ENCODE data around the gene CDCA5.

CDCA5 gene

GRCh38 chr11:65107751-65108468, 24.1 kb upstream of the CDCA5 start:
- no peaks in the 10 kb centered on the region for H3K27me3 Mint-ChIP-seq (ENCODE audit: low read depth)
- peaks cover 10% of the 10 kb centered on the region for H3K36me3 Mint-ChIP-seq (ENCODE audit: low read depth)
- H3K27ac Mint-ChIP-seq = no peak overlapping the region
- no peak for TF ChIP-seq CTCF (IDR thresholded peaks at IDR 0.05; ENCODE audit: unreplicated experiment in 3 of 3)
- no peaks in the 10 kb centered on the region for H3K4me1 Mint-ChIP-seq
- H3K9me3 Mint-ChIP-seq = no peaks in the 10 kb centered on the region
- H3K4me3 Mint-ChIP-seq = no peak overlapping the region

GRCh38 chr11:65107078-65107477, 23.2 kb upstream of the CDCA5 start:
- no peaks in the 10 kb centered on the region for H3K4me1 Mint-ChIP-seq
- H3K27ac Mint-ChIP-seq = no peak overlapping the region
- peaks cover 10% of the 10 kb centered on the region for H3K36me3 Mint-ChIP-seq (ENCODE audit: low read depth)

GRCh38 chr11:65104628-65105027, 20.8 kb upstream of the CDCA5 start:
- Mint-ChIP-seq H3K4me3 (no peak overlapping the region), H3K27me3 (ENCODE audit: low read depth) (no peaks in the 10 kb centered on the region), H3K9me3 (no peaks in the 10 kb centered on the region), H3K27ac (no peak overlapping the region), H3K4me1 (no peaks in the 10 kb centered on the region), H3K36me3 (ENCODE audit: low read depth) (peaks cover 10% of the 10 kb centered on the region)
- TF ChIP-seq CTCF (IDR thresholded peaks at IDR 0.05; ENCODE audit: unreplicated experiment in 3 of 3) = no peak

More at GRCh38 chr11:65107078-65107477, 23.2 kb upstream of the CDCA5 start:
- no peak for TF ChIP-seq CTCF (IDR thresholded peaks at IDR 0.05; ENCODE audit: unreplicated experiment in 3 of 3)
- Mint-ChIP-seq H3K27me3 (ENCODE audit: low read depth) (no peaks in the 10 kb centered on the region), H3K9me3 (no peaks in the 10 kb centered on the region), H3K4me3 (no peak overlapping the region)

- Mint-ChIP-seq H3K27ac (no peak overlapping the region), H3K27me3 (ENCODE audit: low read depth) (no peaks in the 10 kb centered on the region), H3K4me3 (no peak overlapping the region), H3K4me1 (peaks cover 5% of the 10 kb centered on the region), H3K9me3 (no peaks in the 10 kb centered on the region), H3K36me3 (ENCODE audit: low read depth) (peaks cover 10% of the 10 kb centered on the region)
- TF ChIP-seq CTCF (IDR thresholded peaks at IDR 0.05; ENCODE audit: unreplicated experiment in 3 of 3) = no peak
Measured at GRCh38 chr11:65103476-65103875, 19.6 kb upstream of the CDCA5 start.

- Mint-ChIP-seq H3K36me3 (ENCODE audit: low read depth) (peaks cover 10% of the 10 kb centered on the region), H3K27ac (peak overlapping the region in 1 of 3 experiments; percentile 27), H3K4me3 (no peak overlapping the region), H3K27me3 (ENCODE audit: low read depth) (no peaks in the 10 kb centered on the region), H3K4me1 (peaks cover 5% of the 10 kb centered on the region), H3K9me3 (no peaks in the 10 kb centered on the region)
- no peak for TF ChIP-seq CTCF (IDR thresholded peaks at IDR 0.05; ENCODE audit: unreplicated experiment in 3 of 3)
Measured at GRCh38 chr11:65102142-65103095, 18.6 kb upstream of the CDCA5 start.

Data from nephron (organoid).